ENCODE data around the gene IFT88. TPM values are rescaled to one million over a fixed set of nuclear protein-coding genes. Genes with fewer than 3 reads are reported as not detected.

The IFT88 gene
- polyA plus RNA-seq, 1 of the 3 experiments (the other 2 are of a cell fraction): 6.2 TPM

- no peak for DNase-seq
- Histone ChIP-seq H3F3A (replicated peaks; ENCODE audit: insufficient read depth) (no peaks in the 10 kb centered on the region), H4K20me1 (ENCODE audit: insufficient read depth) (no peaks in the 10 kb centered on the region), H3K27ac (ENCODE audit: low read depth in 2 of 2, low read length in 1 of 2) (no peak overlapping the region), H3K9me3 (peaks cover 6% of the 10 kb centered on the region; the same call in 1 of the 2 replicates), H2AFZ (ENCODE audit: low read depth) (no peak overlapping the region), H3K9me2 (no peaks in the 10 kb centered on the region), H3K36me3 (replicated peaks in 1 of 2; ENCODE audit: control insufficient read depth in 1 of 2, insufficient read depth in 2 of 2, low read length in 1 of 2) (peaks cover 0 to 35% of the 10 kb centered on the region in 2 experiments), H3K27me3 (ENCODE audit: insufficient read depth) (no peaks in the 10 kb centered on the region), H3K9ac (no peak overlapping the region), H3K4me2 (no peak overlapping the region), H3K79me2 (ENCODE audit: insufficient read depth) (peaks cover 18% of the 10 kb centered on the region), H3K4me3 (ENCODE audit: low read depth in 2 of 2, low read length in 1 of 2) (no peak overlapping the region), H3K4me1 (ENCODE audit: control insufficient read depth in 1 of 2, insufficient read depth in 2 of 2, low read depth in 1 of 2, low read length in 1 of 2) (no peaks in the 10 kb centered on the region)
- TF ChIP-seq TEAD4 (IDR thresholded peaks at IDR 0.05; ENCODE audit: borderline replicate concordance, insufficient read depth): no peak
- no peak for TF ChIP-seq NRF1 (IDR thresholded peaks at IDR 0.05; ENCODE audit: low read depth, low read length)
- no peak for TF ChIP-seq CHD2 (IDR thresholded peaks at IDR 0.05; ENCODE audit: low read length, partially characterized antibody)
- TF ChIP-seq SMC3 (IDR thresholded peaks at IDR 0.05; ENCODE audit: low read depth, low read length): no peak
- TF ChIP-seq RXRA (IDR thresholded peaks at IDR 0.05; ENCODE audit: borderline replicate concordance, low read depth): no peak
- POLR2A ChIA-PET: no interaction called here
- WGBS (ENCODE audit: low lambda C conversion rate): 91% methylated on average over 2 of the region's 2 CpGs
- CTCF ChIA-PET: no interaction called here
These were observed 6.7 kb downstream of the IFT88 start for GRCh38 chr13:20573636-20574035.

GRCh38 chr13:20579191-20579590 is 12.2 kb downstream of the IFT88 start:
- H3K4me3 ChIP-seq (ENCODE audit: low read depth in 2 of 2, low read length in 1 of 2): no peak overlapping the region

More at GRCh38 chr13:20579191-20579590, 12.2 kb downstream of the IFT88 start:
- peaks cover 14% of the 10 kb centered on the region for H3K9me3 ChIP-seq
- POLR2A ChIA-PET: no interaction called here
- DNase-seq: no peak
- H3K4me1 ChIP-seq (ENCODE audit: control insufficient read depth in 1 of 2, insufficient read depth in 2 of 2, low read depth in 1 of 2, low read length in 1 of 2): no peaks in the 10 kb centered on the region
- no peaks in the 10 kb centered on the region for H4K20me1 ChIP-seq (ENCODE audit: insufficient read depth)
- peaks cover 20 to 61% of the 10 kb centered on the region in 2 experiments for H3K36me3 ChIP-seq (replicated peaks in 1 of 2; ENCODE audit: control insufficient read depth in 1 of 2, insufficient read depth in 2 of 2, low read length in 1 of 2)
- H3F3A ChIP-seq (replicated peaks; ENCODE audit: insufficient read depth): no peaks in the 10 kb centered on the region
- CTCF ChIA-PET: interaction anchor here (0.9 to 1.0 kb wide), 2 partner anchors 18 to 250 kb away, joined by 3 read pairs; no protein-coding TSS in a partner anchor
- no peaks in the 10 kb centered on the region for H3K27me3 ChIP-seq (ENCODE audit: insufficient read depth)
- H3K27ac ChIP-seq (ENCODE audit: low read depth in 2 of 2, low read length in 1 of 2): no peak overlapping the region
- 100% methylated on average over 3 of the region's 3 CpGs for WGBS (ENCODE audit: low lambda C conversion rate)
- no peak for TF ChIP-seq JUND (IDR thresholded peaks at IDR 0.05)
- TF ChIP-seq PBX3 (IDR thresholded peaks at IDR 0.05): no peak
- TF ChIP-seq FOXM1 (IDR thresholded peaks at IDR 0.05; ENCODE audit: low read depth): no peak
- no peak for TF ChIP-seq GABPA (IDR thresholded peaks at IDR 0.05; ENCODE audit: low read depth)
- TF ChIP-seq CHD2 (IDR thresholded peaks at IDR 0.05; ENCODE audit: low read length, partially characterized antibody): no peak
- no peak for TF ChIP-seq MEF2A (IDR thresholded peaks at IDR 0.05; ENCODE audit: borderline replicate concordance, low read depth)
- TF ChIP-seq SIN3A (IDR thresholded peaks at IDR 0.05; ENCODE audit: borderline replicate concordance, low read depth, low read length): no peak
- no peak for TF ChIP-seq RAD21 (IDR thresholded peaks at IDR 0.05; ENCODE audit: low read length)
- no peak for TF ChIP-seq EP300 (IDR thresholded peaks at IDR 0.05; ENCODE audit: borderline replicate concordance in 1 of 2, low read depth in 1 of 2, low read length in 1 of 2)
- TF ChIP-seq, protein P1, sequence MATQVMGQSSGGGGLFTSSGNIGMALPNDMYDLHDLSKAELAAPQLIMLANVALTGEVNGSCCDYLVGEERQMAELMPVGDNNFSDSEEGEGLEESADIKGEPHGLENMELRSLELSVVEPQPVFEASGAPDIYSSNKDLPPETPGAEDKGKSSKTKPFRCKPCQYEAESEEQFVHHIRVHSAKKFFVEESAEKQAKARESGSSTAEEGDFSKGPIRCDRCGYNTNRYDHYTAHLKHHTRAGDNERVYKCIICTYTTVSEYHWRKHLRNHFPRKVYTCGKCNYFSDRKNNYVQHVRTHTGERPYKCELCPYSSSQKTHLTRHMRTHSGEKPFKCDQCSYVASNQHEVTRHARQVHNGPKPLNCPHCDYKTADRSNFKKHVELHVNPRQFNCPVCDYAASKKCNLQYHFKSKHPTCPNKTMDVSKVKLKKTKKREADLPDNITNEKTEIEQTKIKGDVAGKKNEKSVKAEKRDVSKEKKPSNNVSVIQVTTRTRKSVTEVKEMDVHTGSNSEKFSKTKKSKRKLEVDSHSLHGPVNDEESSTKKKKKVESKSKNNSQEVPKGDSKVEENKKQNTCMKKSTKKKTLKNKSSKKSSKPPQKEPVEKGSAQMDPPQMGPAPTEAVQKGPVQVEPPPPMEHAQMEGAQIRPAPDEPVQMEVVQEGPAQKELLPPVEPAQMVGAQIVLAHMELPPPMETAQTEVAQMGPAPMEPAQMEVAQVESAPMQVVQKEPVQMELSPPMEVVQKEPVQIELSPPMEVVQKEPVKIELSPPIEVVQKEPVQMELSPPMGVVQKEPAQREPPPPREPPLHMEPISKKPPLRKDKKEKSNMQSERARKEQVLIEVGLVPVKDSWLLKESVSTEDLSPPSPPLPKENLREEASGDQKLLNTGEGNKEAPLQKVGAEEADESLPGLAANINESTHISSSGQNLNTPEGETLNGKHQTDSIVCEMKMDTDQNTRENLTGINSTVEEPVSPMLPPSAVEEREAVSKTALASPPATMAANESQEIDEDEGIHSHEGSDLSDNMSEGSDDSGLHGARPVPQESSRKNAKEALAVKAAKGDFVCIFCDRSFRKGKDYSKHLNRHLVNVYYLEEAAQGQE (IDR thresholded peaks at IDR 0.05; ENCODE audit: low read depth, low read length): no peak
- TF ChIP-seq RXRA (IDR thresholded peaks at IDR 0.05; ENCODE audit: borderline replicate concordance, low read depth): no peak
- TF ChIP-seq MXI1 (IDR thresholded peaks at IDR 0.05; ENCODE audit: low read depth, low read length): no peak
- no peak for TF ChIP-seq NRF1 (IDR thresholded peaks at IDR 0.05; ENCODE audit: low read depth, low read length)
- no peak for TF ChIP-seq FOSL2 (IDR thresholded peaks at IDR 0.05; ENCODE audit: borderline replicate concordance, low read depth)
- TF ChIP-seq, protein P2, sequence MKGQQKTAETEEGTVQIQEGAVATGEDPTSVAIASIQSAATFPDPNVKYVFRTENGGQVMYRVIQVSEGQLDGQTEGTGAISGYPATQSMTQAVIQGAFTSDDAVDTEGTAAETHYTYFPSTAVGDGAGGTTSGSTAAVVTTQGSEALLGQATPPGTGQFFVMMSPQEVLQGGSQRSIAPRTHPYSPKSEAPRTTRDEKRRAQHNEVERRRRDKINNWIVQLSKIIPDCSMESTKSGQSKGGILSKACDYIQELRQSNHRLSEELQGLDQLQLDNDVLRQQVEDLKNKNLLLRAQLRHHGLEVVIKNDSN (IDR thresholded peaks at IDR 0.05; ENCODE audit: borderline replicate concordance, low read depth): no peak
- H2AFZ ChIP-seq (ENCODE audit: low read depth): no peak overlapping the region
- no peak overlapping the region for H3K4me2 ChIP-seq
- no peaks in the 10 kb centered on the region for H3K9me2 ChIP-seq
- H3K79me2 ChIP-seq (ENCODE audit: insufficient read depth): peaks cover 5% of the 10 kb centered on the region; the same call in 1 of the 2 replicates
- H3K9ac ChIP-seq: no peak overlapping the region
